NCI-H2196 (cell line): ENCODE data around the gene GSG1L.

Experiments
- DNase-seq: peaks from one replicate; lab custom pipeline; 2025; ENCODE audit not compliant: unreplicated experiment; lab: John Stamatoyannopoulos, UW

The GSG1L gene

GRCh38 chr16:27740496-27741201 lies 322.9 kb downstream of the GSG1L start:
- DNase-seq, result no peak

- DNase-seq, result no peak
These were observed 323.7 kb downstream of the GSG1L start for GRCh38 chr16:27739606-27740357.

GRCh38 chr16:27738596-27738995 lies 324.9 kb downstream of the GSG1L start:
- no peak for DNase-seq
